IMR-90 (cell line): ENCODE data around the gene ADRA2C.

Source experiments
- CHD1 ChIP-seq: IDR thresholded peaks from 2 replicates; pipeline ENCODE4 v1.6.1; 2012; ENCODE audit warnings: low read depth, low read length, improper control_type of control experiment
- CTCF ChIP-seq: conservative IDR thresholded peaks from 2 replicates; pipeline ENCODE4 v1.5.1; 2012; ENCODE audit warnings: mild to moderate bottlenecking, low read depth, low read length, improper control_type of control experiment
- POLR2A ChIP-seq: IDR thresholded peaks from 2 replicates; pipeline ENCODE4 v1.6.1; 2012; ENCODE audit warnings: mild to moderate bottlenecking, low read depth, low read length
- RFX5 ChIP-seq: IDR thresholded peaks from 2 replicates; pipeline ENCODE4 v1.8.0; 2012; ENCODE audit warnings: low read depth, mild to moderate bottlenecking, low read length, moderate library complexity
- SMC3 ChIP-seq: fragments of 150-350 bp; IDR thresholded peaks from 2 replicates; pipeline ENCODE4 v1.6.1; 2016; ENCODE audit warnings: low read depth, mild to moderate bottlenecking, antibody characterized with exemption, low read length, moderate library complexity

- TF ChIP-seq CTCF: no peak
- no peak for TF ChIP-seq POLR2A
- TF ChIP-seq RFX5: no peak
- no peak for TF ChIP-seq SMC3
- no peak for TF ChIP-seq CHD1
These were observed at the start of gene ADRA2C for GRCh38 chr4:3766036-3766784.
